Right renal pelvis (tissue), 4 donors: Measurements from ENCODE around the gene NPHP1. TPM values are rescaled to one million over a fixed set of nuclear protein-coding genes. Genes with fewer than 3 reads are reported as not detected.
"Not testable (repeated sequence)": the region's sequence is repeated elsewhere in the genome, so short reads cannot be mapped to it uniquely, and the experiment has no call there.

ENCODE experiments used
- DNase-seq, 4 donors: peaks; one replicate each; pipeline ENCODE4 v3.0.0-alpha.2; 2013; ENCODE audit warnings: low read depth in 4 of 4, low spot score in 3 of 4, missing footprints in 1 of 4
- polyA plus RNA-seq, 4 donors: library from polyadenylated mRNA; unstranded; fragments of 120-200 nt; gene quantifications; one replicate each; pipeline ENCODE4 v1.2.1, GENCODE V29; 2013; ENCODE audit not compliant: insufficient read length in 4 of 4

NPHP1 gene
- polyA plus RNA-seq, 4 donors, result 13.8 to 20.8 (median 15.7) TPM

DNA sequence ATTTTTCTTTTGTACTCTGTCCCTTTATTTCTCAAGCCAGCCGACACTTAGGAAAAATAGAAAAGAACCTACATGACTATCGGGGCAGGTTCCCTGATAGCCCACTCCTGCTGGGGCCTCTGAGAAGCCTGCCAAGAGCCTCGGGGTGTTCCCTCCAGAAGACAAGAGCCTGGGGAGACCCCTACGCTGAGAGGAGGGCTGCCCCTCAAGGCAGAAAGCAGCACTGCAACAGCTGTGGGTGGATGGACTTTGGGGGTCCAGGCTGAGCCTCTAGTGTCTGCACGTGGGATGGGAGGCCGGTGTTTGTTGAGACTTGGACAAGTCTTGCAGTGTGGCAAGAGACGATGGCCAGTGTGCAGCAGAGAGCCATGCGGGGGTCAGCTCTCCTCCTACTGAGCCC is 121.7 kb downstream of the NPHP1 start:
- not testable (repeated sequence) for DNase-seq

DNA sequence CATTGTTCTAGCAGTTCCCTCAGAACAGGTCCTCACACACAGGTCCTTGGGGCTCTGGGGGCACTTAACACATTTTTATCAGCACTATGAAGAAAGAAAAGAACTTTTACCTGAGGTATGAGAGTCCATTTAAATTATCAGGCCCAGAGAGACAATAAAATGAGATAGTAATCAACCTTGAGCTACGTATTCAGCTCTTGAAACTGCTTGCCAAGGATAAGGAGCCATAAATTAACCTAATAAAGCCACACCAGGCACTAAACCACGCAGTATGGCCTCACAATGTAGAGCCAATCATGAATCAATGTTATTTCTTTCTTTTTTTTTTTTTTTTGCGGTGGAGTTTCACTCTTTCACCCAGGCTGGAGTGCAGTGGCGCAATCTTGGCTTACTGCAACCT is 126.7 kb downstream of the NPHP1 start:
- DNase-seq, result not testable (repeated sequence)

DNA sequence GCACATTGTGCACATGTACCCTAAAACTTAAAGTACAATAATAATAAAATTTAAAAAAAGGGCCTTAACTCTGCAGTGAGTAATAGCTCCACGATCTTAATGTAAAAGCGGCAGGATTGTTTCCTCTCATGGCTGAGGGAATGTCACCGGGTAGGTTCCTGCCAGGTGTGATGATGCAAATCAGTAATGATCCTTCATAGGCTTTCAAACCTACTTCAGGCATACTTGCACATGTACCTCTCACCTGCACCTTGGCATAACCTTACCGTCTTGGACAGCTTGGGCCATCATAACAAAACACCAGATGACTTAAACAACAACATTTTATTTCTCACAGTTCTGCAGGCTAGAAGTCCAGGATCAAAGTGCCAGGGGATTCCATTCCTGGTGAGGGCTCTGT is 128.9 kb downstream of the NPHP1 start:
- DNase-seq, result not testable (repeated sequence)

Other genes starting within 250 kb of the NPHP1 start
- gene MALL, start 89.2 kb downstream of the NPHP1 start, polyA plus RNA-seq, result 10 to 100 TPM; 13.0 to 16.5 (median 15.8) TPM
- gene MTLN, start 7.5 kb upstream of the NPHP1 start, polyA plus RNA-seq, result 10 to 100 TPM; 11.5 to 23.2 (median 12.5) TPM